GDM1 (cell line): ENCODE results near the gene RBP5.

ENCODE experiments used
- DNase-seq: peaks from one replicate; lab custom pipeline; 2025; lab: John Stamatoyannopoulos, UW

Gene RBP5

DNA sequence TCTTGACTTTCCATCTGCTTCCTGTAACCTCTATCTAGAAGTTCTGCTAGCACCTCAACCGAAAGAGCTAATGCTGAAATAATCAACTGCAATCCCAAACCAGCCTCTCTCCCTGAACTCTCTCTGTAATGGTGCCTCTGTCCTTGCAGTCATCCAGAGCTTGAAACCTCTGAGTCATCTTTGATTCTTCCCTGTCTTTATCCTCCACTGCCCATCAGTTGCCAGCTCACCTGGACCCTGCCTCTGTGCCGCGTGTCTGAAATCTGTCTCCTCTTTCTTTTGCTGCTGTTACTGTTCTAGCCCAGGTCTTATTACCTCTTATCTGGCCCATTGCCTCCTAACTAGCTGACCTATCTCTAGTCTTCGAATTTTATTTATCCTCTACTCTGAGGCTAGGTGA is 17.0 kb upstream of the RBP5 start:
- no peak for DNase-seq

DNA sequence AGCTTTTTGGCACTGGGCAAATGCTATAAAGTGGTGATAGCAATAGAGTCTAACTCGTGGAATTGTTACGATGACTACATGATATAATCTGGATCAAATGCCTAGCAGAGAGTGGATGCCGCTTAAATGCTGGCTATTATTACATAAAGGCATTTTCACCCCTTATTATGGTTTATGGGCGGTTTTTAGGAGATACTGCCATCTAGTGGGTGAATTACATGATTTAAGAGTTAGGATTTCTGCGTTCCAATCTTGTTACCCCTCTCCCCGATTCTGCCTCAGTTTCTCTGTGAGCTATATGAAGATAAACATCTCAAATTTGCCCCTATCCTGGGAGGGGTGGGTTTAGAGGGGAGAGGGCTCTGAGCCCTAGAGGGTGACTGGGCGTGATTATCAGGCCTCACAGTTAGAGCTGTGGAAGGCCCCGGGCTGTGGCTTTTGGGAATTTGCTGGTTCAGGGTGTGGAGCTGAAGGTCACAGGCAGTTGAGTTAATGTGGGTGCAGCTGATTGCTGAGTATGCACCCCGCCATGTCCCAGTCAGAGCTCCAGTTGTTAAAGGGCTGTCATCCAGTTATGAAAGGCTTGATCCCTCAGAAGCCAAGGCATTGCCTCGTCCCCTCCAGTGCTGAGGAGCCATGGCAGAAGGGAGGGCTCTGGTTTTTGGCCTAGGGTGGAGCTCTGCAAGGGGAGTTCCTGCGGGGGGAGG is 15.9 kb upstream of the RBP5 start:
- DNase-seq = peak; percentile 11

- no peak for DNase-seq
Measured at GRCh38 chr12:7143564-7143963, 14.9 kb upstream of the RBP5 start.

- no peak for DNase-seq
Measured at GRCh38 chr12:7142809-7143465, 14.2 kb upstream of the RBP5 start.

DNA sequence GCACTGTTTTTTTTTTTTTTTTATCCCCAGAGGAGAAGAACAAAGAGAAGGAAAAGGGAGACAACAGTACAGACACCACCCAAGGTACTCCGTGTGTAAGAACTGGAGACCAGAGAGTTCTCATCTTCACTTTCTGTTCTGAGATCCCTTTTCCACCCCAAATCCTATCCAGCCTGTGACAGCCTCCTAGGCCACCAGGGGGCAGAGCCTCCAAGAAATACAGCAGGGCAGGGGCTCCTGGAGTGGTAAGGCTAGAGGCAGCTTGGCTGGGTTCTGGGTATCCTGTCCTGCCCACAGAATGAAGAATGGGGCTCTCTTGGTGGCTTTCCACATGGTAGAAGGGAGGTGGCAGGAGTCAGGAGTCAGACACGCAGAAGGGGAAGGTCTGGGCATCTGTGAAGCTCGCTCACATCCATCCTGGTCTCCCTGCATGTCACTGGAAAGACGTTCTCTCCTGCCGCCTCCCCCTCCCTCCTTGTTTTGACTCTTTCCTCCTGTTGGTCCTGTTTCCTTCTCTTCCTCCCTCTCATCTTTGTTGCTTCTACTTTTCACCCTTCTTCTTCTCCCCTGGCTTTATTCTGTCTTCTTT is 13.5 kb upstream of the RBP5 start:
- DNase-seq = peak; percentile 54

GRCh38 chr12:7141351-7142005 is 12.8 kb upstream of the RBP5 start:
- no peak for DNase-seq

GRCh38 chr12:7139200-7139599 is 10.5 kb upstream of the RBP5 start:
- DNase-seq = no peak

DNA sequence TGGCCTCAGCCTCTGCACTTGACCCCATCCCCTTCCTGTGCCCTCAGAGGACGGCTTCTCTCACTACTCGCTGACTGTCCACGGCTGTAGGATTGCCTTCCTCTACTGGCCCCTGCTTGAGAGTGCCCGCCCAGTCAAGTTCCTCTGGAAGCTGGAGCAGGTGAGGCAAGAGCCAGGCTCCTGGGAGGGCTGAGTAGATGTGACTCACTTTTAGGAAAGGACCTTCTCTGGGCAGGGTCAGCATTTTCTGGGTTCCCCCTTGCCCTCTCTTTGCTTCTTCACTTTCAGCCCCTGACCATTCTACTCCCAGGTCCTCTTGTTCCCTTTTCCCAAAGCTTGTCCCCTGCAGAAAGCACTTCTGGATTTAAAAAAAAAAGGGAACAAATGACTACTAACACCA is 9.2 kb upstream of the RBP5 start:
- DNase-seq = no peak

GRCh38 chr12:7136676-7137075 is 8.0 kb upstream of the RBP5 start:
- DNase-seq = no peak

GRCh38 chr12:7136071-7136470 is 7.4 kb upstream of the RBP5 start:
- no peak for DNase-seq

- DNase-seq = no peak
Measured at GRCh38 chr12:7134396-7135166, 5.9 kb upstream of the RBP5 start.

GRCh38 chr12:7131502-7131866 is 2.8 kb upstream of the RBP5 start:
- peak; percentile 57 for DNase-seq

GRCh38 chr12:7130701-7131501 is 2.2 kb upstream of the RBP5 start:
- no peak for DNase-seq

- DNase-seq = peak; percentile 82
Measured at GRCh38 chr12:7129872-7130691, 1.4 kb upstream of the RBP5 start, which contains the start of gene CLSTN3. CLSTN3 (plus strand) TSS chr12:7130371; CDS start chr12:7130649, 278 bp downstream.

DNA sequence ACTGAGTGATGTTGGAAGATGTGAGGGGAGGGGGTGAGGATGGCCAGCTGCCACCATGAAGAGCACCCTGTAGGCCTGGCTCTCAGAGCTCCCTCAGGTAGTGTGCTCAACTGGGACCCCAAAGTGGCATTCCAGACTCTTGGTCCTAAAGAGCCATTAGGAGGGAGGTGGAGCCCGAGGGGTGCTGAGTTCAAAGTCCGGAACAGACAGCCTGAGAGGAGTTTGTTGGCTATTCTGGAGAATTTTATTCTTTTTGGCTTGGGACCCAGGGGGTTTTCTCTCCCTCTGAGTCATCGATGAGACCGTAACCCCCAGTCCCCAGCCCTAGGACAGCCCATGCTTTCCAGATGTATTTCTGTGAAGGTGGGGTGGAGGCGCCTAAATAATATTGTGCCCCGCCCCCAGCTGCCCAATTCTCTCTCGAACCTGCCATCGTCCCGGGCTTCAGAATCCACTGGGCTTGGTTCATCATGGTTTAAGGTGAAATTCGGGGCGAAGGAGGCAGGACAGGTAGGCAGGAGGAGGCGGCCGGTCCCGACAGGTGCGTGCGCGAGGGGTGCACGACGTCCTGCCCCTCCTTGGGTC is 690 bp upstream of the RBP5 start:
- no peak for DNase-seq

GRCh38 chr12:7127916-7128626 is 618 bp downstream of the RBP5 start:
- no peak for DNase-seq

DNA sequence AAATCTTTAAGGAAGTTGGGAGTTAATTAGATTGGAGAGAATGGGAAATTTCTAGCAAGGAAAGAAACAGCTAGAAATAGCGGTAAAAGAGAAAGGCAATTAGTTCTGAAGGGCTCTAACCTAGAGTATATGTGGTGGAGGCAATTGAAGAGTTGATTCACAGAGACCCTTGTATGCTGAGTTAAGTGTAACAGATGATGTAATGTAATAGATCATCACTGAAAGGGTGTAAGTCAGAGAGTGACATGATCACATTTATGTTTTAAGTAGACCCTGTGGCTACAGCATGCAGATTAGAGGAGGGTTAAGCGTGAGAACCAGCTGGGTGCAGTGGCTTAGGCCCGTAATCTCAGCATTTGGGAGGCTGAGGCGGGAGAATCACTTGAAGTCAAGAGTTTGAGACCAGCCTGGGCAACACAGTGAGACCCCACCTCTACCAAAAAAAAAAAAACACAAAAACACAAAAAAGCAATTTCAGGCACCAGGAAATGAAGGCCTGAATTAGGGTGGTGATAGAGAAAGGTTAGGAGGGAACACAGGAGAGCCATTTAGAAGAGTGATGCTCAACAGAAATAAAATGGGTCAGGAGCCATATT is 3.0 kb downstream of the RBP5 start:
- no peak for DNase-seq

- DNase-seq = no peak
Measured at GRCh38 chr12:7123806-7124522, 4.7 kb downstream of the RBP5 start.
